DOHH2 (cell line): ENCODE results near the gene MYO1B.

ENCODE experiments used
- H3F3A ChIP-seq: fragments of 200-600 bp; sonication (generic), shearing (Covaris generic); 2 replicates; pipeline ENCODE4 v1.6.0; 2016; ENCODE audit warnings: antibody characterized with exemption, mild to moderate bottlenecking; ENCODE audit not compliant: control insufficient read depth, insufficient read depth
- H3K27ac ChIP-seq: fragments of 200-600 bp; sonication (generic); 2 replicates; pipeline ENCODE4 v1.5.1; 2014; ENCODE audit warnings: low read depth, mild to moderate bottlenecking, low read length, moderate library complexity
- H3K27me3 ChIP-seq: fragments of 200-600 bp; sonication (generic); 2 replicates; pipeline ENCODE4 v1.6.1; 2014; ENCODE audit warnings: mild to moderate bottlenecking, low read length, mixed read lengths; ENCODE audit not compliant: control insufficient read depth
- H3K36me3 ChIP-seq: fragments of 200-600 bp; sonication (generic); 2 replicates; pipeline ENCODE4 v1.6.1; 2014; ENCODE audit warnings: mild to moderate bottlenecking, low read length, moderate library complexity, mixed read lengths; ENCODE audit not compliant: control insufficient read depth
- H3K4me1 ChIP-seq: fragments of 200-600 bp; sonication (generic); 2 replicates; pipeline ENCODE4 v1.6.1; 2014; ENCODE audit warnings: mild to moderate bottlenecking, low read length, mixed read lengths; ENCODE audit not compliant: control insufficient read depth
- H3K4me2 ChIP-seq: fragments of 200-600 bp; sonication (generic); 2 replicates; pipeline ENCODE4 v1.6.0; 2014; ENCODE audit warnings: mild to moderate bottlenecking, low read length, moderate library complexity
- H3K4me3 ChIP-seq: fragments of 200-600 bp; sonication (generic); 2 replicates; pipeline ENCODE4 v1.5.1; 2014; ENCODE audit warnings: mild to moderate bottlenecking, low read length, mixed read lengths
- H3K79me2 ChIP-seq: fragments of 200-600 bp; sonication (generic); 2 replicates; pipeline ENCODE4 v1.6.1; 2014; ENCODE audit warnings: mild to moderate bottlenecking, low read length, mixed read lengths; ENCODE audit not compliant: control insufficient read depth
- H3K9me2 ChIP-seq: fragments of 200-600 bp; sonication (generic); replicated peaks from 2 replicates; pipeline ENCODE4 v1.6.1; 2014; ENCODE audit warnings: mild to moderate bottlenecking, low read length, mixed read lengths; ENCODE audit not compliant: control insufficient read depth
- H3K9me3 ChIP-seq: fragments of 200-600 bp; sonication (generic); 2 replicates; pipeline ENCODE4 v1.6.1; 2014; ENCODE audit warnings: antibody characterized with exemption, low read length, mixed read lengths; ENCODE audit not compliant: control insufficient read depth, insufficient read depth
- H4K20me1 ChIP-seq: fragments of 200-600 bp; sonication (generic); 2 replicates; pipeline ENCODE4 v1.6.0; 2014; ENCODE audit warnings: low read depth, mild to moderate bottlenecking, antibody characterized with exemption, low read length, moderate library complexity; ENCODE audit not compliant: control insufficient read depth, insufficient read depth
- EZH2phosphoT487 ChIP-seq: fragments of 200-600 bp; sonication (generic); IDR thresholded peaks from 2 replicates; pipeline ENCODE4 v1.6.1; 2017; ENCODE audit warnings: borderline replicate concordance, mild to moderate bottlenecking, antibody characterized with exemption, low read length, moderate library complexity, mixed read lengths
- TF ChIP-seq, protein P1 (sequence below): fragments of 200-600 bp; sonication (generic); IDR thresholded peaks from one replicate; pipeline ENCODE4 v1.5.1; 2014; ENCODE audit warnings: antibody characterized with exemption, mild to moderate bottlenecking, low read depth, low read length; ENCODE audit not compliant: poor library complexity, severe bottlenecking

The MYO1B gene

GRCh38 chr2:191405546-191405945, 160.3 kb downstream of the MYO1B start:
- H4K20me1 ChIP-seq: no peaks in the 10 kb centered on the region
- no peak overlapping the region for H3K4me3 ChIP-seq
- no peaks in the 10 kb centered on the region for H3K4me1 ChIP-seq
- no peaks in the 10 kb centered on the region for H3K36me3 ChIP-seq
- H3K9me3 ChIP-seq: no peaks in the 10 kb centered on the region
- no peak overlapping the region for H3K4me2 ChIP-seq
- H3K27ac ChIP-seq: no peak overlapping the region
- no peaks in the 10 kb centered on the region for H3K79me2 ChIP-seq
- no peaks in the 10 kb centered on the region for H3K9me2 ChIP-seq
- H3F3A ChIP-seq: no peaks in the 10 kb centered on the region
- TF ChIP-seq, protein P1, sequence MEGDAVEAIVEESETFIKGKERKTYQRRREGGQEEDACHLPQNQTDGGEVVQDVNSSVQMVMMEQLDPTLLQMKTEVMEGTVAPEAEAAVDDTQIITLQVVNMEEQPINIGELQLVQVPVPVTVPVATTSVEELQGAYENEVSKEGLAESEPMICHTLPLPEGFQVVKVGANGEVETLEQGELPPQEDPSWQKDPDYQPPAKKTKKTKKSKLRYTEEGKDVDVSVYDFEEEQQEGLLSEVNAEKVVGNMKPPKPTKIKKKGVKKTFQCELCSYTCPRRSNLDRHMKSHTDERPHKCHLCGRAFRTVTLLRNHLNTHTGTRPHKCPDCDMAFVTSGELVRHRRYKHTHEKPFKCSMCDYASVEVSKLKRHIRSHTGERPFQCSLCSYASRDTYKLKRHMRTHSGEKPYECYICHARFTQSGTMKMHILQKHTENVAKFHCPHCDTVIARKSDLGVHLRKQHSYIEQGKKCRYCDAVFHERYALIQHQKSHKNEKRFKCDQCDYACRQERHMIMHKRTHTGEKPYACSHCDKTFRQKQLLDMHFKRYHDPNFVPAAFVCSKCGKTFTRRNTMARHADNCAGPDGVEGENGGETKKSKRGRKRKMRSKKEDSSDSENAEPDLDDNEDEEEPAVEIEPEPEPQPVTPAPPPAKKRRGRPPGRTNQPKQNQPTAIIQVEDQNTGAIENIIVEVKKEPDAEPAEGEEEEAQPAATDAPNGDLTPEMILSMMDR: no peak
- no peak for TF ChIP-seq EZH2phosphoT487
- H3K27me3 ChIP-seq: no peaks in the 10 kb centered on the region

- Histone ChIP-seq H4K20me1 (no peaks in the 10 kb centered on the region), H3K27me3 (no peaks in the 10 kb centered on the region), H3K9me2 (no peaks in the 10 kb centered on the region), H3F3A (no peaks in the 10 kb centered on the region), H3K4me3 (no peak overlapping the region), H3K27ac (no peak overlapping the region), H3K79me2 (no peaks in the 10 kb centered on the region), H3K9me3 (no peaks in the 10 kb centered on the region), H3K4me2 (no peak overlapping the region), H3K36me3 (no peaks in the 10 kb centered on the region), H3K4me1 (no peaks in the 10 kb centered on the region)
- TF ChIP-seq, protein P1: no peak
- no peak for TF ChIP-seq EZH2phosphoT487
Observed at GRCh38 chr2:191410646-191411436, 165.6 kb downstream of the MYO1B start.

DNA sequence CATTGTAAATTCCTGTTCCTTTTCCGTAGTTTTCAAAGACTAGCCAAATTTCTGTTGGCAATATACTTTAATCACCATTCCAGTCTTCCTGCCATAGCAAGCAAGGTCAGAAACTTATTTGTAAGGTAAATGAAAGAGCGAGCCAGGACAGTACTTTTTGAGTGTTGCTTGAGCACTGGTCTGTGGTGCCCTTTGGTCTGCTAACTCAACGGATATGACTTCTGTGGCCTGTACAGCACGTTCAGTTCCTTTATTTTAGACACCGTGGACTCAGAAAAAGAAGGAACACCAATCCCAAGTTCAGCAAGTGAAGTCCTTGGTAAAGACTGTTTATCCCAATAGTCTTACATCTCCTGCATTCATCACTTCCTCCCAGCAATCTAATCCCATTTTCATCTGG, 166.3 kb downstream of the MYO1B start:
- Histone ChIP-seq H3K4me2 (no peak overlapping the region), H3K27me3 (no peaks in the 10 kb centered on the region), H3K9me3 (no peaks in the 10 kb centered on the region), H3F3A (no peaks in the 10 kb centered on the region), H3K4me3 (no peak overlapping the region), H3K79me2 (no peaks in the 10 kb centered on the region), H4K20me1 (no peaks in the 10 kb centered on the region), H3K36me3 (no peaks in the 10 kb centered on the region), H3K9me2 (no peaks in the 10 kb centered on the region), H3K27ac (no peak overlapping the region), H3K4me1 (no peaks in the 10 kb centered on the region)
- TF ChIP-seq, protein P1: no peak
- TF ChIP-seq EZH2phosphoT487: no peak
